Sigmoid colon (tissue), 4 donors: ENCODE measurements around the gene ERO1A.

Experiments
- CTCF ChIP-seq, 4 experiments: fragments of 450-650 bp in 3 of 4; fragments of 200-600 bp in 1 of 4; IDR thresholded peaks; one replicate each; pipeline ENCODE4 v1.5.1; 2016 to 2019; ENCODE audit warnings: antibody characterized with exemption in 4 of 4, mild to moderate bottlenecking in 3 of 4, moderate library complexity in 2 of 4
- EP300 ChIP-seq, 4 donors: sonication (generic); formaldehyde crosslinking; IDR thresholded peaks; one replicate each; pipeline ENCODE4 v1.6.1; 2017; ENCODE audit warnings: antibody characterized with exemption in 4 of 4
- POLR2AphosphoS5 ChIP-seq, 4 donors: sonication (generic); formaldehyde crosslinking; IDR thresholded peaks; one replicate each; pipeline ENCODE4 v1.6.1; 2017; ENCODE audit warnings: antibody characterized with exemption in 4 of 4

- TF ChIP-seq CTCF (IDR thresholded peaks at IDR 0.05) (no peak), EP300 (IDR thresholded peaks at IDR 0.05) (peak in 1 of 4 donors; percentile 21), POLR2AphosphoS5 (IDR thresholded peaks at IDR 0.05) (peak; percentile 74 to 88 (median 83))
Measured at GRCh38 chr14:52706724-52707706, 11.7 kb upstream of the ERO1A start, which contains the start of gene PSMC6.
